Nephron (organoid): Measurements from ENCODE around the gene HRC.

Experiments used
- H3K27ac Mint-ChIP-seq, 3 experiments: 2 replicates each; pipeline ENCODE4 v1.8.0; 2020; ENCODE audit warnings: mixed read lengths in 3 of 3, mild to moderate bottlenecking in 2 of 3, moderate library complexity in 1 of 3
- H3K27me3 Mint-ChIP-seq: 2 replicates; pipeline ENCODE4 v1.8.0; 2021; ENCODE audit warnings: low read depth, mild to moderate bottlenecking, moderate library complexity, mixed read lengths
- H3K36me3 Mint-ChIP-seq: 2 replicates; pipeline ENCODE4 v1.8.0; 2020; ENCODE audit warnings: low read depth, mixed read lengths
- H3K4me1 Mint-ChIP-seq: 2 replicates; pipeline ENCODE4 v1.8.0; 2020; ENCODE audit warnings: mixed read lengths
- H3K4me3 Mint-ChIP-seq, 3 experiments: 2 replicates each; pipeline ENCODE4 v1.8.0; 2020; ENCODE audit warnings: mild to moderate bottlenecking in 3 of 3, mixed read lengths in 3 of 3, moderate library complexity in 2 of 3
- H3K9me3 Mint-ChIP-seq: 2 replicates; pipeline ENCODE4 v1.8.0; 2020; ENCODE audit warnings: mixed read lengths
- TF ChIP-seq, protein P1 (sequence below), 3 experiments: fragments of 200-600 bp; sonication (generic); IDR thresholded peaks; one replicate each; pipeline ENCODE4 v1.5.0; 2021; ENCODE audit warnings: antibody characterized with exemption in 3 of 3; ENCODE audit not compliant: unreplicated experiment in 3 of 3

HRC gene

GRCh38 chr19:49193822-49194394 lies 38.7 kb upstream of the HRC start:
- TF ChIP-seq, protein P1, sequence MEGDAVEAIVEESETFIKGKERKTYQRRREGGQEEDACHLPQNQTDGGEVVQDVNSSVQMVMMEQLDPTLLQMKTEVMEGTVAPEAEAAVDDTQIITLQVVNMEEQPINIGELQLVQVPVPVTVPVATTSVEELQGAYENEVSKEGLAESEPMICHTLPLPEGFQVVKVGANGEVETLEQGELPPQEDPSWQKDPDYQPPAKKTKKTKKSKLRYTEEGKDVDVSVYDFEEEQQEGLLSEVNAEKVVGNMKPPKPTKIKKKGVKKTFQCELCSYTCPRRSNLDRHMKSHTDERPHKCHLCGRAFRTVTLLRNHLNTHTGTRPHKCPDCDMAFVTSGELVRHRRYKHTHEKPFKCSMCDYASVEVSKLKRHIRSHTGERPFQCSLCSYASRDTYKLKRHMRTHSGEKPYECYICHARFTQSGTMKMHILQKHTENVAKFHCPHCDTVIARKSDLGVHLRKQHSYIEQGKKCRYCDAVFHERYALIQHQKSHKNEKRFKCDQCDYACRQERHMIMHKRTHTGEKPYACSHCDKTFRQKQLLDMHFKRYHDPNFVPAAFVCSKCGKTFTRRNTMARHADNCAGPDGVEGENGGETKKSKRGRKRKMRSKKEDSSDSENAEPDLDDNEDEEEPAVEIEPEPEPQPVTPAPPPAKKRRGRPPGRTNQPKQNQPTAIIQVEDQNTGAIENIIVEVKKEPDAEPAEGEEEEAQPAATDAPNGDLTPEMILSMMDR (IDR thresholded peaks at IDR 0.05; ENCODE audit: unreplicated experiment in 3 of 3): no peak
- no peaks in the 10 kb centered on the region for H3K4me1 Mint-ChIP-seq
- H3K4me3 Mint-ChIP-seq: no peak overlapping the region
- H3K36me3 Mint-ChIP-seq: peaks cover 41% of the 10 kb centered on the region
- no peaks in the 10 kb centered on the region for H3K9me3 Mint-ChIP-seq
- H3K27ac Mint-ChIP-seq: no peak overlapping the region
- H3K27me3 Mint-ChIP-seq: no peaks in the 10 kb centered on the region

GRCh38 chr19:49190781-49191180 lies 35.6 kb upstream of the HRC start:
- H3K4me1 Mint-ChIP-seq: no peaks in the 10 kb centered on the region

GRCh38 chr19:49189259-49189658 lies 34.1 kb upstream of the HRC start:
- Mint-ChIP-seq H3K27ac (no peak overlapping the region), H3K36me3 (peaks cover 69% of the 10 kb centered on the region), H3K4me1 (no peaks in the 10 kb centered on the region), H3K27me3 (no peaks in the 10 kb centered on the region), H3K4me3 (no peak overlapping the region), H3K9me3 (no peaks in the 10 kb centered on the region)
- TF ChIP-seq, protein P1 (IDR thresholded peaks at IDR 0.05; ENCODE audit: unreplicated experiment in 3 of 3): no peak

More at GRCh38 chr19:49190781-49191180, 35.6 kb upstream of the HRC start:
- Mint-ChIP-seq H3K27me3 (no peaks in the 10 kb centered on the region), H3K36me3 (peaks cover 55% of the 10 kb centered on the region), H3K9me3 (no peaks in the 10 kb centered on the region), H3K27ac (no peak overlapping the region), H3K4me3 (no peak overlapping the region)
- TF ChIP-seq, protein P1 (IDR thresholded peaks at IDR 0.05; ENCODE audit: unreplicated experiment in 3 of 3): no peak

GRCh38 chr19:49188626-49189200 lies 33.5 kb upstream of the HRC start:
- no peak overlapping the region for H3K27ac Mint-ChIP-seq
- TF ChIP-seq, protein P1 (IDR thresholded peaks at IDR 0.05; ENCODE audit: unreplicated experiment in 3 of 3): no peak
- H3K4me3 Mint-ChIP-seq: no peak overlapping the region
- H3K36me3 Mint-ChIP-seq: peaks cover 69% of the 10 kb centered on the region
- no peaks in the 10 kb centered on the region for H3K4me1 Mint-ChIP-seq
- no peaks in the 10 kb centered on the region for H3K27me3 Mint-ChIP-seq
- H3K9me3 Mint-ChIP-seq: peaks cover 5% of the 10 kb centered on the region

DNA sequence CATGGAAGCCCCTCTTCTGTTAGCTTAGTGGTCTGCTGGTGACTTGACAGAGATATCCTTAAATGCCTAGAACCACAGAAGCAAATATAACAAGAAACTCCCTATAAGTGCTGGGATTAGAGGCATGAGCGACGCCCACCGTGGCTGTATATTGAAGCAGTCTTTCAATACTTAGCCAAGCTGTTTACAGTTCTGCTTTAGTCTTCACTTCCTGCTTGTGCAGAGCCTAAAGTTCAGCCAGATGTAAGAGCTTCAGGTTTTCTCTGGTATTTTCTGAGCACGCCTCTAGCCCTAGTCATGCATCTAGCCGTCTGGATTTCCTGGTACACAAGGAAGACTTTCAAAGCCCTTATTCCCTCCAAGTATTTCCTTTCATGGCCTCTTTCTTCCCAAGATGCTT lies 30.9 kb upstream of the HRC start:
- Mint-ChIP-seq H3K4me3 (no peak overlapping the region), H3K36me3 (peaks cover 72% of the 10 kb centered on the region), H3K4me1 (no peaks in the 10 kb centered on the region)

More for the DNA sequence above, 30.9 kb upstream of the HRC start:
- Mint-ChIP-seq H3K9me3 (peaks cover 9% of the 10 kb centered on the region), H3K27me3 (no peaks in the 10 kb centered on the region), H3K27ac (no peak overlapping the region)
- TF ChIP-seq, protein P1 (IDR thresholded peaks at IDR 0.05; ENCODE audit: unreplicated experiment in 3 of 3): no peak
